WTC11 (cell line): ENCODE data around the gene ATXN10. TPM values are rescaled to one million over a fixed set of nuclear protein-coding genes. Genes with fewer than 3 reads are reported as not detected.

Source experiments
- ATAC-seq: fragments of 200-7000 bp; cut with Tn5 transposase; 2 replicates; pipeline ENCODE4 v1.10.0; 2021; ENCODE audit warnings: mild to moderate bottlenecking, moderate library complexity
- CTCF ChIA-PET: fragments of 300-600 bp; sonication (Branson Sonifier 250); formaldehyde crosslinking; loops from one replicate; lab custom pipeline; 2021; ENCODE audit warnings: antibody characterized with exemption; lab: Charles Lee
- POLR2A ChIA-PET: fragments of 350-600 bp; sonication (Branson Sonifier 250); formaldehyde crosslinking; loops from one replicate; lab custom pipeline; 2021; ENCODE audit warnings: antibody characterized with exemption; lab: Charles Lee
- DNase-seq: peaks from one replicate; pipeline ENCODE4 v3.0.0; 2021; ENCODE audit warnings: low spot score
- H3K27ac Mint-ChIP-seq: 2 replicates; pipeline ENCODE4 v1.8.0; 2021; ENCODE audit warnings: mixed read lengths
- H3K27me3 Mint-ChIP-seq: 2 replicates; pipeline ENCODE4 v1.8.0; 2021; ENCODE audit warnings: low read depth, mild to moderate bottlenecking, moderate library complexity, mixed read lengths
- H3K36me3 Mint-ChIP-seq: 2 replicates; pipeline ENCODE4 v1.8.0; 2021; ENCODE audit warnings: mixed read lengths
- H3K4me1 Mint-ChIP-seq: 2 replicates; pipeline ENCODE4 v1.8.0; 2022; ENCODE audit warnings: mixed read lengths
- H3K4me3 Mint-ChIP-seq: 2 replicates; pipeline ENCODE4 v1.8.0; 2021; ENCODE audit warnings: mild to moderate bottlenecking, moderate library complexity, mixed read lengths
- H3K9me3 Mint-ChIP-seq: 2 replicates; pipeline ENCODE4 v1.8.0; 2021; ENCODE audit warnings: mixed read lengths
- EMX1 ChIP-seq: fragments of 250-450 bp; sonication (Bioruptor Pico); IDR thresholded peaks from 2 replicates; pipeline ENCODE4 v1.8.0; 2021; ENCODE audit warnings: mild to moderate bottlenecking
- KAT7 ChIP-seq: sonication (generic); formaldehyde crosslinking; IDR thresholded peaks from 2 replicates; pipeline ENCODE4 v1.8.1; 2023; ENCODE audit warnings: missing genetic modification reagents, mild to moderate bottlenecking, borderline replicate concordance
- NFATC4 ChIP-seq: fragments of 250-450 bp; sonication (Bioruptor Pico); IDR thresholded peaks from 2 replicates; pipeline ENCODE4 v1.9.0; 2021; ENCODE audit warnings: mild to moderate bottlenecking
- NR3C1 ChIP-seq: sonication (generic); formaldehyde crosslinking; conservative IDR thresholded peaks from 2 replicates; pipeline ENCODE4 v1.8.1; 2023; ENCODE audit warnings: low read depth, mild to moderate bottlenecking, missing genetic modification reagents
- OVOL2 ChIP-seq: fragments of 250-450 bp; sonication (Bioruptor Pico); IDR thresholded peaks from 2 replicates; pipeline ENCODE4 v1.9.0; 2021; ENCODE audit warnings: mild to moderate bottlenecking, borderline replicate concordance
- SP1 ChIP-seq: sonication (generic); formaldehyde crosslinking; conservative IDR thresholded peaks from 2 replicates; pipeline ENCODE4 v1.8.1; 2022; ENCODE audit warnings: missing genetic modification reagents
- TCF7 ChIP-seq: sonication (generic); formaldehyde crosslinking; IDR thresholded peaks from 2 replicates; pipeline ENCODE4 v1.8.0; 2022; ENCODE audit warnings: mild to moderate bottlenecking, low read depth, missing genetic modification reagents, moderate library complexity
- TP53 ChIP-seq: sonication (generic); formaldehyde crosslinking; IDR thresholded peaks from 2 replicates; pipeline ENCODE4 v1.8.1; 2023; ENCODE audit warnings: mild to moderate bottlenecking, missing genetic modification reagents
- ZNF138 ChIP-seq: sonication (generic); formaldehyde crosslinking; conservative IDR thresholded peaks from 2 replicates; pipeline ENCODE4 v1.8.1; 2022; ENCODE audit warnings: mild to moderate bottlenecking, moderate library complexity, missing genetic modification reagents
- ZNF671 ChIP-seq: fragments of 250-450 bp; sonication (Bioruptor Pico); IDR thresholded peaks from 2 replicates; pipeline ENCODE4 v1.8.0; 2021; ENCODE audit warnings: mild to moderate bottlenecking
- total RNA-seq: library from RNA; stranded (reverse); gene quantifications from 3 replicates; pipeline ENCODE4 v1.2.3, GENCODE V29; 2021
- TF ChIP-seq, protein P1 (sequence below): sonication (generic); formaldehyde crosslinking; IDR thresholded peaks from 2 replicates; pipeline ENCODE4 v1.8.1; 2022; ENCODE audit warnings: low read depth, missing genetic modification reagents, borderline replicate concordance
- TF ChIP-seq, protein P2 (sequence below): sonication (generic); formaldehyde crosslinking; IDR thresholded peaks from 2 replicates; pipeline ENCODE4 v1.8.1; 2022; ENCODE audit warnings: low read depth, mild to moderate bottlenecking, moderate library complexity, missing genetic modification reagents, borderline replicate concordance
- TF ChIP-seq, protein P3 (sequence below): fragments of 250-450 bp; sonication (Bioruptor Pico); IDR thresholded peaks from 2 replicates; pipeline ENCODE4 v2.1.2; 2022; ENCODE audit warnings: mild to moderate bottlenecking, moderate library complexity
- TF ChIP-seq, protein P4 (sequence below): sonication (generic); formaldehyde crosslinking; IDR thresholded peaks from 2 replicates; pipeline ENCODE4 v1.8.1; 2023; ENCODE audit warnings: mild to moderate bottlenecking, missing genetic modification reagents
- TF ChIP-seq, protein P5 (sequence below): sonication (generic); formaldehyde crosslinking; IDR thresholded peaks from 2 replicates; pipeline ENCODE4 v1.8.0; 2022; ENCODE audit warnings: mild to moderate bottlenecking, missing genetic modification reagents
- TF ChIP-seq, protein P6 (sequence below): sonication (generic); formaldehyde crosslinking; IDR thresholded peaks from 2 replicates; pipeline ENCODE4 v1.8.1; 2023; ENCODE audit warnings: mild to moderate bottlenecking, missing genetic modification reagents, moderate library complexity
- TF ChIP-seq, protein P7 (sequence below): sonication (generic); formaldehyde crosslinking; IDR thresholded peaks from 2 replicates; pipeline ENCODE4 v1.8.1; 2022; ENCODE audit warnings: mild to moderate bottlenecking, missing genetic modification reagents, moderate library complexity, borderline replicate concordance
- TF ChIP-seq, protein P8 (sequence below): sonication (generic); formaldehyde crosslinking; conservative IDR thresholded peaks from 2 replicates; pipeline ENCODE4 v1.8.1; 2022; ENCODE audit warnings: mild to moderate bottlenecking, missing genetic modification reagents
- TF ChIP-seq, protein P9 (sequence below): sonication (generic); formaldehyde crosslinking; IDR thresholded peaks from 2 replicates; pipeline ENCODE4 v1.8.1; 2022; ENCODE audit warnings: missing genetic modification reagents, borderline replicate concordance
- TF ChIP-seq, protein P10 (sequence below): sonication (generic); formaldehyde crosslinking; IDR thresholded peaks from 2 replicates; pipeline ENCODE4 v1.8.1; 2023; ENCODE audit warnings: mild to moderate bottlenecking, moderate library complexity, missing genetic modification reagents
- TF ChIP-seq, protein P11 (sequence below): fragments of 250-450 bp; sonication (Bioruptor Pico); IDR thresholded peaks from 2 replicates; pipeline ENCODE4 v1.9.0; 2021; ENCODE audit warnings: mild to moderate bottlenecking
- TF ChIP-seq, protein P12 (sequence below): sonication (generic); formaldehyde crosslinking; IDR thresholded peaks from 2 replicates; pipeline ENCODE4 v1.8.0; 2022; ENCODE audit warnings: mild to moderate bottlenecking, missing genetic modification reagents

ATXN10 gene
- total RNA-seq, 1 experiment from 2014 or later, result 185 TPM

DNA sequence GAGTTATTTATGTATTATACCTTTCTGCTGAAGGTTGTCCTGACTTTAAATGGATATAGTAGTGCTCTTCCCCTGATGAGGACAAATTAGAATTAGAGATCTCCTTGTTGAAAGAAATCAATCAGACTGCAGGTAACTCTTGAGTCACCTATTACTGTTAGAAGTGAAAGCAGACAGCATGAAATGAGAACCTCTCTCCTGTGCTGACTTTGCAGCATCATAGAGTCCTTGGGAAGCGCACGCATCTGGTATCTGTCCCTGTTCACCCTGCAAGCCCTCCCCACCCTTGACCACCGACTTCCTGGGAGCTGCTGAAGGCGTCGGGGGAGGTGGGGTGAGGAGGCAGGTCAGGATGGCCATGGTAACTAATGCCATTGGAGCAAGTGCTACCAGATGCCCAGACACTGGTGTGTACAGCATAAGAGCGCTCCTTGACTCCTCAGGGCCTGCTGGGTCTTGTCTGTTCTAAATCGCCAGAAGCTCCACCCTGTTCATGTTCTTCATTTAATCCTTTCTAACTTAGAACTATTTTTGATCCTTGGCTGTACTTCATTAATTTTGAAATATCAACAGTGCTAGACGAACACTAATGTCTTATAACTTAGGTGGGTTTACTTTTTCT is 161.4 kb downstream of the ATXN10 start (continued):
- TF ChIP-seq, protein P1, sequence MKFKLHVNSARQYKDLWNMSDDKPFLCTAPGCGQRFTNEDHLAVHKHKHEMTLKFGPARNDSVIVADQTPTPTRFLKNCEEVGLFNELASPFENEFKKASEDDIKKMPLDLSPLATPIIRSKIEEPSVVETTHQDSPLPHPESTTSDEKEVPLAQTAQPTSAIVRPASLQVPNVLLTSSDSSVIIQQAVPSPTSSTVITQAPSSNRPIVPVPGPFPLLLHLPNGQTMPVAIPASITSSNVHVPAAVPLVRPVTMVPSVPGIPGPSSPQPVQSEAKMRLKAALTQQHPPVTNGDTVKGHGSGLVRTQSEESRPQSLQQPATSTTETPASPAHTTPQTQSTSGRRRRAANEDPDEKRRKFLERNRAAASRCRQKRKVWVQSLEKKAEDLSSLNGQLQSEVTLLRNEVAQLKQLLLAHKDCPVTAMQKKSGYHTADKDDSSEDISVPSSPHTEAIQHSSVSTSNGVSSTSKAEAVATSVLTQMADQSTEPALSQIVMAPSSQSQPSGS, result no peak
- TF ChIP-seq TCF7 (no peak), EMX1 (CRISPR knock-in tag) (no peak), OVOL2 (no peak), KAT7 (CRISPR knock-in tag) (no peak), ZNF671 (no peak)
- TF ChIP-seq, protein P2, sequence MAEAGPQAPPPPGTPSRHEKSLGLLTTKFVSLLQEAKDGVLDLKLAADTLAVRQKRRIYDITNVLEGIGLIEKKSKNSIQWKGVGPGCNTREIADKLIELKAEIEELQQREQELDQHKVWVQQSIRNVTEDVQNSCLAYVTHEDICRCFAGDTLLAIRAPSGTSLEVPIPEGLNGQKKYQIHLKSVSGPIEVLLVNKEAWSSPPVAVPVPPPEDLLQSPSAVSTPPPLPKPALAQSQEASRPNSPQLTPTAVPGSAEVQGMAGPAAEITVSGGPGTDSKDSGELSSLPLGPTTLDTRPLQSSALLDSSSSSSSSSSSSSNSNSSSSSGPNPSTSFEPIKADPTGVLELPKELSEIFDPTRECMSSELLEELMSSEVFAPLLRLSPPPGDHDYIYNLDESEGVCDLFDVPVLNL (CRISPR knock-in tag), result no peak
- TF ChIP-seq, protein P3, sequence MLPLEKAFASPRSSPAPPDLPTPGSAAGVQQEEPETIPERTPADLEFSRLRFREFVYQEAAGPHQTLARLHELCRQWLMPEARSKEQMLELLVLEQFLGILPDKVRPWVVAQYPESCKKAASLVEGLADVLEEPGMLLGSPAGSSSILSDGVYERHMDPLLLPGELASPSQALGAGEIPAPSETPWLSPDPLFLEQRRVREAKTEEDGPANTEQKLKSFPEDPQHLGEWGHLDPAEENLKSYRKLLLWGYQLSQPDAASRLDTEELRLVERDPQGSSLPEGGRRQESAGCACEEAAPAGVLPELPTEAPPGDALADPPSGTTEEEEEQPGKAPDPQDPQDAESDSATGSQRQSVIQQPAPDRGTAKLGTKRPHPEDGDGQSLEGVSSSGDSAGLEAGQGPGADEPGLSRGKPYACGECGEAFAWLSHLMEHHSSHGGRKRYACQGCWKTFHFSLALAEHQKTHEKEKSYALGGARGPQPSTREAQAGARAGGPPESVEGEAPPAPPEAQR, result no peak
- TF ChIP-seq, protein P4, sequence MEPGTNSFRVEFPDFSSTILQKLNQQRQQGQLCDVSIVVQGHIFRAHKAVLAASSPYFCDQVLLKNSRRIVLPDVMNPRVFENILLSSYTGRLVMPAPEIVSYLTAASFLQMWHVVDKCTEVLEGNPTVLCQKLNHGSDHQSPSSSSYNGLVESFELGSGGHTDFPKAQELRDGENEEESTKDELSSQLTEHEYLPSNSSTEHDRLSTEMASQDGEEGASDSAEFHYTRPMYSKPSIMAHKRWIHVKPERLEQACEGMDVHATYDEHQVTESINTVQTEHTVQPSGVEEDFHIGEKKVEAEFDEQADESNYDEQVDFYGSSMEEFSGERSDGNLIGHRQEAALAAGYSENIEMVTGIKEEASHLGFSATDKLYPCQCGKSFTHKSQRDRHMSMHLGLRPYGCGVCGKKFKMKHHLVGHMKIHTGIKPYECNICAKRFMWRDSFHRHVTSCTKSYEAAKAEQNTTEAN (CRISPR knock-in tag), result no peak
- TF ChIP-seq, protein P5, sequence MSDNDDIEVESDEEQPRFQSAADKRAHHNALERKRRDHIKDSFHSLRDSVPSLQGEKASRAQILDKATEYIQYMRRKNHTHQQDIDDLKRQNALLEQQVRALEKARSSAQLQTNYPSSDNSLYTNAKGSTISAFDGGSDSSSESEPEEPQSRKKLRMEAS, result no peak
- TF ChIP-seq, protein P6, sequence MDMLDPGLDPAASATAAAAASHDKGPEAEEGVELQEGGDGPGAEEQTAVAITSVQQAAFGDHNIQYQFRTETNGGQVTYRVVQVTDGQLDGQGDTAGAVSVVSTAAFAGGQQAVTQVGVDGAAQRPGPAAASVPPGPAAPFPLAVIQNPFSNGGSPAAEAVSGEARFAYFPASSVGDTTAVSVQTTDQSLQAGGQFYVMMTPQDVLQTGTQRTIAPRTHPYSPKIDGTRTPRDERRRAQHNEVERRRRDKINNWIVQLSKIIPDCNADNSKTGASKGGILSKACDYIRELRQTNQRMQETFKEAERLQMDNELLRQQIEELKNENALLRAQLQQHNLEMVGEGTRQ, result no peak
- TF ChIP-seq, all 79 proteins: peak for 0

DNA sequence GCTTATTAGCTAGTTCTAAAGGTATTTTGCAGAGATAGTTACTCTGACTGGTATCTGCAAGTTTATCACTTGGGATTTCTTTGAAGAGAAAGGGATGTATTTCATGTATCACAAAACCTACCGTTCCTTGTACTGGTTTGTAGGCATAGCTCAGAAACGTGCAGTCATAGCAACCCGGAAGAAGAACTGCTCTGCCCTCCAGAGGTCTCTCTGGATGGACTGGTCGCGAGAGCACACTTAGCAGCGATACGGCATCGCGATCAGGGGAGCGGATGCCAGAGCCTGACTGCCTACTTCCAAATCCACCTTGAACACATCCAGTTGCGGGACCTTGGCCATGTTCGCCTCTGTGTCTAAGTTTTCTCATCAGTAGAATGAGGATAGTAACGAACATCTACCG is 162.0 kb downstream of the ATXN10 start:
- ChIA-PET POLR2A (no interaction called here), CTCF (interaction anchor here (1.7 kb wide), 1 partner anchor 30 kb away, joined by 6 read pairs; no protein-coding TSS in a partner anchor)
- ATAC-seq (no peak), DNase-seq (no peak)
- peaks cover 6% of the 10 kb centered on the region for H3K36me3 Mint-ChIP-seq
- H3K4me1 Mint-ChIP-seq, result peaks cover 20% of the 10 kb centered on the region
- H3K4me3 Mint-ChIP-seq, result no peak overlapping the region
- H3K27ac Mint-ChIP-seq, result no peak overlapping the region
- no peaks in the 10 kb centered on the region for H3K27me3 Mint-ChIP-seq
- H3K9me3 Mint-ChIP-seq, result peaks cover 6% of the 10 kb centered on the region; the same call in 1 of the 2 replicates
- TF ChIP-seq NFATC4 (CRISPR knock-in tag) (no peak), KAT7 (CRISPR knock-in tag) (no peak), SP1 (CRISPR knock-in tag) (no peak), NR3C1 (CRISPR knock-in tag) (no peak), TP53 (CRISPR knock-in tag) (no peak), ZNF138 (CRISPR knock-in tag) (no peak)
- TF ChIP-seq, protein P7, sequence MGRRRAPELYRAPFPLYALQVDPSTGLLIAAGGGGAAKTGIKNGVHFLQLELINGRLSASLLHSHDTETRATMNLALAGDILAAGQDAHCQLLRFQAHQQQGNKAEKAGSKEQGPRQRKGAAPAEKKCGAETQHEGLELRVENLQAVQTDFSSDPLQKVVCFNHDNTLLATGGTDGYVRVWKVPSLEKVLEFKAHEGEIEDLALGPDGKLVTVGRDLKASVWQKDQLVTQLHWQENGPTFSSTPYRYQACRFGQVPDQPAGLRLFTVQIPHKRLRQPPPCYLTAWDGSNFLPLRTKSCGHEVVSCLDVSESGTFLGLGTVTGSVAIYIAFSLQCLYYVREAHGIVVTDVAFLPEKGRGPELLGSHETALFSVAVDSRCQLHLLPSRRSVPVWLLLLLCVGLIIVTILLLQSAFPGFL (CRISPR knock-in tag), result no peak
- TF ChIP-seq, protein P8, sequence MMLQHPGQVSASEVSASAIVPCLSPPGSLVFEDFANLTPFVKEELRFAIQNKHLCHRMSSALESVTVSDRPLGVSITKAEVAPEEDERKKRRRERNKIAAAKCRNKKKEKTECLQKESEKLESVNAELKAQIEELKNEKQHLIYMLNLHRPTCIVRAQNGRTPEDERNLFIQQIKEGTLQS (CRISPR knock-in tag), result no peak
- TF ChIP-seq, protein P9, sequence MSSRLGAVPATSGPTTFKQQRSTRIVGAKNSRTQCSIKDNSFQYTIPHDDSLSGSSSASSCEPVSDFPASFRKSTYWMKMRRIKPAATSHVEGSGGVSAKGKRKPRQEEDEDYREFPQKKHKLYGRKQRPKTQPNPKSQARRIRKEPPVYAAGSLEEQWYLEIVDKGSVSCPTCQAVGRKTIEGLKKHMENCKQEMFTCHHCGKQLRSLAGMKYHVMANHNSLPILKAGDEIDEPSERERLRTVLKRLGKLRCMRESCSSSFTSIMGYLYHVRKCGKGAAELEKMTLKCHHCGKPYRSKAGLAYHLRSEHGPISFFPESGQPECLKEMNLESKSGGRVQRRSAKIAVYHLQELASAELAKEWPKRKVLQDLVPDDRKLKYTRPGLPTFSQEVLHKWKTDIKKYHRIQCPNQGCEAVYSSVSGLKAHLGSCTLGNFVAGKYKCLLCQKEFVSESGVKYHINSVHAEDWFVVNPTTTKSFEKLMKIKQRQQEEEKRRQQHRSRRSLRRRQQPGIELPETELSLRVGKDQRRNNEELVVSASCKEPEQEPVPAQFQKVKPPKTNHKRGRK (CRISPR knock-in tag), result no peak
- TF ChIP-seq, protein P10, sequence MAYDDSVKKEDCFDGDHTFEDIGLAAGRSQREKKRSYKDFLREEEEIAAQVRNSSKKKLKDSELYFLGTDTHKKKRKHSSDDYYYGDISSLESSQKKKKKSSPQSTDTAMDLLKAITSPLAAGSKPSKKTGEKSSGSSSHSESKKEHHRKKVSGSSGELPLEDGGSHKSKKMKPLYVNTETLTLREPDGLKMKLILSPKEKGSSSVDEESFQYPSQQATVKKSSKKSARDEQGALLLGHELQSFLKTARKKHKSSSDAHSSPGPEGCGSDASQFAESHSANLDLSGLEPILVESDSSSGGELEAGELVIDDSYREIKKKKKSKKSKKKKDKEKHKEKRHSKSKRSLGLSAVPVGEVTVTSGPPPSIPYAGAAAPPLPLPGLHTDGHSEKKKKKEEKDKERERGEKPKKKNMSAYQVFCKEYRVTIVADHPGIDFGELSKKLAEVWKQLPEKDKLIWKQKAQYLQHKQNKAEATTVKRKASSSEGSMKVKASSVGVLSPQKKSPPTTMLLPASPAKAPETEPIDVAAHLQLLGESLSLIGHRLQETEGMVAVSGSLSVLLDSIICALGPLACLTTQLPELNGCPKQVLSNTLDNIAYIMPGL (CRISPR knock-in tag), result no peak
- TF ChIP-seq, protein P11, sequence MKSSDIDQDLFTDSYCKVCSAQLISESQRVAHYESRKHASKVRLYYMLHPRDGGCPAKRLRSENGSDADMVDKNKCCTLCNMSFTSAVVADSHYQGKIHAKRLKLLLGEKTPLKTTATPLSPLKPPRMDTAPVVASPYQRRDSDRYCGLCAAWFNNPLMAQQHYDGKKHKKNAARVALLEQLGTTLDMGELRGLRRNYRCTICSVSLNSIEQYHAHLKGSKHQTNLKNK, result no peak
- TF ChIP-seq, protein P12, sequence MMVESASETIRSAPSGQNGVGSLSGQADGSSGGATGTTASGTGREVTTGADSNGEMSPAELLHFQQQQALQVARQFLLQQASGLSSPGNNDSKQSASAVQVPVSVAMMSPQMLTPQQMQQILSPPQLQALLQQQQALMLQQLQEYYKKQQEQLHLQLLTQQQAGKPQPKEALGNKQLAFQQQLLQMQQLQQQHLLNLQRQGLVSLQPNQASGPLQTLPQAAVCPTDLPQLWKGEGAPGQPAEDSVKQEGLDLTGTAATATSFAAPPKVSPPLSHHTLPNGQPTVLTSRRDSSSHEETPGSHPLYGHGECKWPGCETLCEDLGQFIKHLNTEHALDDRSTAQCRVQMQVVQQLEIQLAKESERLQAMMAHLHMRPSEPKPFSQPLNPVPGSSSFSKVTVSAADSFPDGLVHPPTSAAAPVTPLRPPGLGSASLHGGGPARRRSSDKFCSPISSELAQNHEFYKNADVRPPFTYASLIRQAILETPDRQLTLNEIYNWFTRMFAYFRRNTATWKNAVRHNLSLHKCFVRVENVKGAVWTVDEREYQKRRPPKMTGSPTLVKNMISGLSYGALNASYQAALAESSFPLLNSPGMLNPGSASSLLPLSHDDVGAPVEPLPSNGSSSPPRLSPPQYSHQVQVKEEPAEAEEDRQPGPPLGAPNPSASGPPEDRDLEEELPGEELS (CRISPR knock-in tag), result no peak
